ENCODE data around the gene HAPLN3. TPM values are rescaled to one million over a fixed set of nuclear protein-coding genes. Genes with fewer than 3 reads are reported as not detected.
A peak's percentile ranks its signal among the peaks of the same experiment; 100 is the strongest.

HAPLN3 gene
- total RNA-seq, 1 experiment from 2014 or later = 168 TPM

- CTCF ChIA-PET = no interaction called here
- ATAC-seq (no peak), DNase-seq (ENCODE audit: low read depth, low spot score) (no peak)
- in situ Hi-C loops (cut with HindIII; ENCODE audit: low pct_unique_long_range_greater_than_20kb, low sequenced_read_pairs) = no loop called here
- Histone ChIP-seq H3K4me1 (ENCODE audit: control insufficient read depth, insufficient read depth, low read length) (no peaks in the 10 kb centered on the region), H3K4me3 (ENCODE audit: low read depth in 2 of 2, low read length in 2 of 2) (no peak overlapping the region), H3K27me3 (ENCODE audit: control insufficient read depth, insufficient read depth, low read length) (no peaks in the 10 kb centered on the region), H3K27ac (ENCODE audit: low read length) (no peak overlapping the region), H3K36me3 (ENCODE audit: control insufficient read depth, insufficient read depth, low read length) (no peaks in the 10 kb centered on the region), H3K9me3 (ENCODE audit: control insufficient read depth, insufficient read depth, low read depth, low read length) (no peaks in the 10 kb centered on the region)
- TF ChIP-seq POLR2AphosphoS5 (IDR thresholded peaks at IDR 0.05; ENCODE audit: low read depth, low read length) = no peak
- no peak for TF ChIP-seq SIN3A (IDR thresholded peaks at IDR 0.05; ENCODE audit: borderline replicate concordance, insufficient read depth, low read depth, low read length)
- TF ChIP-seq REST (IDR thresholded peaks at IDR 0.05; ENCODE audit: insufficient read depth in 1 of 2, low read depth in 2 of 2, low read length in 1 of 2) = no peak
- intact Hi-C loops (cut with micrococcal nuclease; ENCODE audit: unreplicated experiment) = no loop called here
- POLR2A ChIA-PET = no interaction called here
- BruUV-seq (replicated peaks) = no TSS peak
Observed at GRCh38 chr15:88865498-88866099, 29.7 kb downstream of the HAPLN3 start.

GRCh38 chr15:88864861-88865497, 30.4 kb downstream of the HAPLN3 start:
- Histone ChIP-seq H3K9me3 (ENCODE audit: control insufficient read depth, insufficient read depth, low read depth, low read length) (no peaks in the 10 kb centered on the region), H3K27me3 (ENCODE audit: control insufficient read depth, insufficient read depth, low read length) (no peaks in the 10 kb centered on the region), H3K4me3 (ENCODE audit: low read depth in 2 of 2, low read length in 2 of 2) (no peak overlapping the region), H3K36me3 (ENCODE audit: control insufficient read depth, insufficient read depth, low read length) (no peaks in the 10 kb centered on the region), H3K27ac (ENCODE audit: low read length) (no peak overlapping the region), H3K4me1 (ENCODE audit: control insufficient read depth, insufficient read depth, low read length) (no peaks in the 10 kb centered on the region)
- intact Hi-C loops (cut with micrococcal nuclease; ENCODE audit: unreplicated experiment) = no loop called here
- POLR2A ChIA-PET = no interaction called here
- TF ChIP-seq SIN3A (IDR thresholded peaks at IDR 0.05; ENCODE audit: borderline replicate concordance, insufficient read depth, low read depth, low read length) (no peak), REST (IDR thresholded peaks at IDR 0.05; ENCODE audit: insufficient read depth in 1 of 2, low read depth in 2 of 2, low read length in 1 of 2) (no peak), CTCF (IDR thresholded peaks at IDR 0.05) (no peak), TCF7L2 (IDR thresholded peaks at IDR 0.05; ENCODE audit: low read depth, low read length) (no peak), POLR2AphosphoS5 (IDR thresholded peaks at IDR 0.05; ENCODE audit: low read depth, low read length) (no peak)
- BruUV-seq (replicated peaks) = no TSS peak
- in situ Hi-C loops (cut with HindIII; ENCODE audit: low pct_unique_long_range_greater_than_20kb, low sequenced_read_pairs) = no loop called here
- no peak for DNase-seq (ENCODE audit: low read depth, low spot score)
- ATAC-seq = 0 out of 2 replicates have a peak, but pooled peaks have one; percentile 27
- CTCF ChIA-PET = no interaction called here
